ENCODE measurements around the gene SLC6A12. TPM values are rescaled to one million over a fixed set of nuclear protein-coding genes. Genes with fewer than 3 reads are reported as not detected.

Gene SLC6A12
- total and polyA plus RNA-seq, 9 of the 15 experiments (the other 6 are each of a cell fraction or from before 2014, with no cell fraction given), result not detected

DNA sequence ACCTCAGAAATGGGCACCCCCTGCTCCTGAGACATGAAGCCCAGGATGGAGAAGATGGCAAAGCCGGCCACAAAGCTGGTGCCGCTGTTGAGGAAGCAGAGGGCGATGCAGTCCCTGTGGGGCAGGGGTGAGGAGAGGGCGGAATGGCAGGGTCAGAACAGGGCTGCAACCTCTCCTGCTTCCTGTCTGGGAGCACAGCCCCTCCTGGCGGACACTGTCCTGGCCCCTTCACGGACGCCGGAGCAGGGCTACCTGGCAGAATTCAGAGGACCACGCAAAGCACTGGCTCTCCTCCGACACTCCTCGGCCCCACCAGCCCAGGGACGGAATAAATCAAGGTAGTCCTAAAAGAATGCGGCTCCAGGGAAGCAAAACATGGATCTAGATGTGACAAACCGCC, 12.4 kb upstream of the SLC6A12 start (continued):
- TF ChIP-seq, protein P1, sequence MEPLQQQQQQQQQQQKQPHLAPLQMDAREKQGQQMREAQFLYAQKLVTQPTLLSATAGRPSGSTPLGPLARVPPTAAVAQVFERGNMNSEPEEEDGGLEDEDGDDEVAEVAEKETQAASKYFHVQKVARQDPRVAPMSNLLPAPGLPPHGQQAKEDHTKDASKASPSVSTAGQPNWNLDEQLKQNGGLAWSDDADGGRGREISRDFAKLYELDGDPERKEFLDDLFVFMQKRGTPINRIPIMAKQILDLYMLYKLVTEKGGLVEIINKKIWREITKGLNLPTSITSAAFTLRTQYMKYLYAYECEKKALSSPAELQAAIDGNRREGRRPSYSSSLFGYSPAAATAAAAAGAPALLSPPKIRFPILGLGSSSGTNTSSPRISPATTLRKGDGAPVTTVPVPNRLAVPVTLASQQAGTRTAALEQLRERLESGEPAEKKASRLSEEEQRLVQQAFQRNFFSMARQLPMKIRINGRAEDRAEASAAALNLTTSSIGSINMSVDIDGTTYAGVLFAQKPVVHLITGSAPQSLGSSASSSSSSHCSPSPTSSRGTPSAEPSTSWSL (CRISPR knock-in tag; IDR thresholded peaks at IDR 0.05; ENCODE audit: borderline replicate concordance), result no peak
- TF ChIP-seq SMAD1 (IDR thresholded peaks at IDR 0.05; ENCODE audit: low read depth, low read length, partially characterized antibody) (no peak), PRMT5 (CRISPR knock-in tag; IDR thresholded peaks at IDR 0.05) (no peak), GATA2 (CRISPR knock-in tag; IDR thresholded peaks at IDR 0.05) (no peak)

DNA sequence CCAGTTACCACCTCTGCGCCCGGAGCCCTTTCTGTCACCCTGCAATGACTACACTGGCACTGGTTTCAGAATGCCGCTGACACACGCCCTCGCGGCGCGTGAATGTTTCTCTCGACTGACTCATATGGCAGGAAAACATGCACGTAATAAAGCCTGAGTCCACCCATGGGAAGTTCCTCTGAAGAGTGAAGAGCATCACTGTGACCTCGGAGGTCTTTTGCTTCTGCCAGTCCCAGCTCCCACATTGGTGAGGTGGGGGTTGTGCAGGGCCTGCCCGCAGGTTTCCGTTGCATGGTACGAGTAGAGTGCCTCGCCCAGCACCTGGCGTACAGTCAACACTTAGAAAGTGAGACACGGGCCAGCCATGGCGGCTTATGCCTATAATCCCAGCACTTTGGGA, 11.1 kb upstream of the SLC6A12 start:
- peaks cover 0 to 1% of the 10 kb centered on the region in 2 experiments; a peak in 1 of 5 replicates for H3K4me1 ChIP-seq (replicated peaks in 1 of 2; ENCODE audit: control insufficient read depth in 2 of 2, insufficient read depth in 2 of 2, low read length in 2 of 2)
- H3K79me2 ChIP-seq (ENCODE audit: control insufficient read depth, insufficient read depth, low read length), result no peaks in the 10 kb centered on the region
- no peaks in the 10 kb centered on the region for H3K9me1 ChIP-seq (ENCODE audit: control insufficient read depth, insufficient read depth, low read length)
- ChIA-PET POLR2A (interaction anchor here (0.6 kb wide), 1 partner anchor 110 kb away, joined by 3 read pairs; no protein-coding TSS in a partner anchor), CTCF (ENCODE audit: low intra/inter-chr PET ratio) (no interaction called here)
- WGBS (ENCODE audit: insufficient coverage, low coverage, missing lambda C conversion rate), result 21% methylated on average over 12 of the region's 18 CpGs
- no peak overlapping the region for H2AFZ ChIP-seq (ENCODE audit: low read depth, low read length)
- H3K27me3 ChIP-seq (ENCODE audit: control insufficient read depth in 2 of 2, insufficient read depth in 2 of 2, low read length in 2 of 2), result peaks cover 13 to 81% of the 10 kb centered on the region in 2 experiments
- no peaks in the 10 kb centered on the region for H3K9me3 ChIP-seq (replicated peaks; ENCODE audit: control insufficient read depth, insufficient read depth, low read depth, low read length)
- H3K36me3 ChIP-seq (ENCODE audit: control insufficient read depth, insufficient read depth, low read length), result no peaks in the 10 kb centered on the region
- intact Hi-C loops (cut with micrococcal nuclease), result no loop called here
- no peak overlapping the region for H3K9ac ChIP-seq (ENCODE audit: insufficient read depth in 1 of 2, low read depth in 2 of 2, low read length in 2 of 2)
- no peak overlapping the region for H3K4me3 ChIP-seq
- in situ Hi-C loops (cut with MboI), result no loop called here
- FAIRE-seq, result no peak
- H3K27ac ChIP-seq (ENCODE audit: extremely low read depth, low read depth, low read length), result no peak overlapping the region
- no peak for ATAC-seq
- BruUV-seq (replicated peaks), result no TSS peak
- no peak for DNase-seq (ENCODE audit: extremely low read depth in 1 of 4, low spot score in 3 of 4)
- no peak overlapping the region for H3K4me2 ChIP-seq (ENCODE audit: insufficient read depth, low read length)
- 0 out of 2 replicates have a peak, but pooled peaks cover 4% of the 10 kb centered on the region for H4K20me1 ChIP-seq (replicated peaks; ENCODE audit: control insufficient read depth, insufficient read depth, low read length)
- TF ChIP-seq HDAC6 (IDR thresholded peaks at IDR 0.05; ENCODE audit: low read depth, low read length) (no peak), ZFP36 (IDR thresholded peaks at IDR 0.05; ENCODE audit: low read depth, low read length, partially characterized antibody) (no peak), TOE1 (IDR thresholded peaks at IDR 0.05; ENCODE audit: borderline replicate concordance) (no peak), TOE1 (CRISPR knock-in tag; IDR thresholded peaks at IDR 0.05; ENCODE audit: borderline replicate concordance, low read depth) (no peak), ZNF766 (CRISPR knock-in tag; conservative IDR thresholded peaks at IDR 0.05) (no peak), ZNF347 (CRISPR knock-in tag; IDR thresholded peaks at IDR 0.05; ENCODE audit: low read depth) (no peak), SMC3 (conservative IDR thresholded peaks at IDR 0.05; ENCODE audit: insufficient read depth, low read depth, low read length) (no peak)
- TF ChIP-seq, protein P2, sequence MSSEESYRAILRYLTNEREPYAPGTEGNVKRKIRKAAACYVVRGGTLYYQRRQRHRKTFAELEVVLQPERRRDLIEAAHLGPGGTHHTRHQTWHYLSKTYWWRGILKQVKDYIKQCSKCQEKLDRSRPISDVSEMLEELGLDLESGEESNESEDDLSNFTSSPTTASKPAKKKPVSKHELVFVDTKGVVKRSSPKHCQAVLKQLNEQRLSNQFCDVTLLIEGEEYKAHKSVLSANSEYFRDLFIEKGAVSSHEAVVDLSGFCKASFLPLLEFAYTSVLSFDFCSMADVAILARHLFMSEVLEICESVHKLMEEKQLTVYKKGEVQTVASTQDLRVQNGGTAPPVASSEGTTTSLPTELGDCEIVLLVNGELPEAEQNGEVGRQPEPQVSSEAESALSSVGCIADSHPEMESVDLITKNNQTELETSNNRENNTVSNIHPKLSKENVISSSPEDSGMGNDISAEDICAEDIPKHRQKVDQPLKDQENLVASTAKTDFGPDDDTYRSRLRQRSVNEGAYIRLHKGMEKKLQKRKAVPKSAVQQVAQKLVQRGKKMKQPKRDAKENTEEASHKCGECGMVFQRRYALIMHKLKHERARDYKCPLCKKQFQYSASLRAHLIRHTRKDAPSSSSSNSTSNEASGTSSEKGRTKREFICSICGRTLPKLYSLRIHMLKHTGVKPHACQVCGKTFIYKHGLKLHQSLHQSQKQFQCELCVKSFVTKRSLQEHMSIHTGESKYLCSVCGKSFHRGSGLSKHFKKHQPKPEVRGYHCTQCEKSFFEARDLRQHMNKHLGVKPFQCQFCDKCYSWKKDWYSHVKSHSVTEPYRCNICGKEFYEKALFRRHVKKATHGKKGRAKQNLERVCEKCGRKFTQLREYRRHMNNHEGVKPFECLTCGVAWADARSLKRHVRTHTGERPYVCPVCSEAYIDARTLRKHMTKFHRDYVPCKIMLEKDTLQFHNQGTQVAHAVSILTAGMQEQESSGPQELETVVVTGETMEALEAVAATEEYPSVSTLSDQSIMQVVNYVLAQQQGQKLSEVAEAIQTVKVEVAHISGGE (CRISPR knock-in tag; IDR thresholded peaks at IDR 0.05), result no peak
